Activated CD8-positive, alpha-beta memory T cell treated with anti-CD3 and anti-CD28 coated beads, Interleukin-2, amount 50 U/mL, for 1 hour (primary cell): Measurements from ENCODE around the gene NCEH1.
"Not testable (repeated sequence)": the region's sequence is repeated elsewhere in the genome, so short reads cannot be mapped to it uniquely, and the experiment has no call there.

Source experiments
- DNase-seq: peaks from one replicate; pipeline ENCODE4 v3.0.0-alpha.2; 2020; ENCODE audit errors: extremely low read depth

NCEH1 gene

GRCh38 chr3:172613845-172614244, 97.0 kb downstream of the NCEH1 start:
- no peak for DNase-seq

- no peak for DNase-seq
Observed at GRCh38 chr3:172612871-172613678, 97.8 kb downstream of the NCEH1 start.

GRCh38 chr3:172609750-172610149, 101.1 kb downstream of the NCEH1 start:
- DNase-seq, result no peak

GRCh38 chr3:172608575-172608974, 102.3 kb downstream of the NCEH1 start:
- DNase-seq, result no peak

- DNase-seq, result no peak
Observed at GRCh38 chr3:172607305-172608121, 103.4 kb downstream of the NCEH1 start.

- no peak for DNase-seq
Observed at GRCh38 chr3:172606021-172606420, 104.8 kb downstream of the NCEH1 start.

GRCh38 chr3:172604895-172605646, 105.8 kb downstream of the NCEH1 start:
- DNase-seq, result no peak

GRCh38 chr3:172601066-172601832, 109.6 kb downstream of the NCEH1 start:
- DNase-seq, result no peak

GRCh38 chr3:172600644-172601065, 110.2 kb downstream of the NCEH1 start:
- DNase-seq, result no peak

- DNase-seq, result no peak
Observed at GRCh38 chr3:172598904-172599303, 112.0 kb downstream of the NCEH1 start.

- no peak for DNase-seq
Observed at GRCh38 chr3:172596394-172596706, 114.5 kb downstream of the NCEH1 start.

GRCh38 chr3:172595664-172596393, 115.0 kb downstream of the NCEH1 start:
- no peak for DNase-seq

- not testable (repeated sequence) for DNase-seq
Observed at GRCh38 chr3:172594900-172595663, 115.8 kb downstream of the NCEH1 start.

- DNase-seq, result no peak
Observed at GRCh38 chr3:172592898-172593669, 117.8 kb downstream of the NCEH1 start.

- no peak for DNase-seq
Observed at GRCh38 chr3:172591876-172592771, 118.7 kb downstream of the NCEH1 start.

GRCh38 chr3:172591125-172591605, 119.7 kb downstream of the NCEH1 start:
- DNase-seq, result no peak

GRCh38 chr3:172586436-172586835, 124.4 kb downstream of the NCEH1 start:
- DNase-seq, result no peak

GRCh38 chr3:172585954-172586353, 124.9 kb downstream of the NCEH1 start:
- DNase-seq, result no peak
